ENCODE measurements around the gene WIPF1.

WIPF1 gene

GRCh38 chr2:174618179-174618578 is 20.6 kb upstream of the WIPF1 start:
- Histone ChIP-seq H3K9me3 (replicated peaks; ENCODE audit: insufficient read depth, low read length) (no peaks in the 10 kb centered on the region), H3K27me3 (replicated peaks; ENCODE audit: insufficient read depth, low read length) (no peaks in the 10 kb centered on the region), H3K79me2 (ENCODE audit: low read length) (peaks cover 83% of the 10 kb centered on the region), H3K36me3 (replicated peaks; ENCODE audit: insufficient read depth, low read length) (no peaks in the 10 kb centered on the region), H3F3A (ENCODE audit: insufficient read depth, low read length) (no peaks in the 10 kb centered on the region), H3K4me1 (ENCODE audit: low read length) (peaks cover 34% of the 10 kb centered on the region), H3K4me2 (ENCODE audit: low read depth, low read length) (no peak overlapping the region), H4K20me1 (ENCODE audit: insufficient read depth, low read length) (no peaks in the 10 kb centered on the region), H3K27ac (ENCODE audit: low read length) (no peak overlapping the region), H3K9ac (ENCODE audit: low read length) (no peak overlapping the region), H3K4me3 (ENCODE audit: low read length) (no peak overlapping the region), H2AFZ (ENCODE audit: low read length) (no peak overlapping the region), H3K9me2 (replicated peaks; ENCODE audit: insufficient read depth, low read length) (no peaks in the 10 kb centered on the region)
- no peak for DNase-seq
- TF ChIP-seq, protein P1, sequence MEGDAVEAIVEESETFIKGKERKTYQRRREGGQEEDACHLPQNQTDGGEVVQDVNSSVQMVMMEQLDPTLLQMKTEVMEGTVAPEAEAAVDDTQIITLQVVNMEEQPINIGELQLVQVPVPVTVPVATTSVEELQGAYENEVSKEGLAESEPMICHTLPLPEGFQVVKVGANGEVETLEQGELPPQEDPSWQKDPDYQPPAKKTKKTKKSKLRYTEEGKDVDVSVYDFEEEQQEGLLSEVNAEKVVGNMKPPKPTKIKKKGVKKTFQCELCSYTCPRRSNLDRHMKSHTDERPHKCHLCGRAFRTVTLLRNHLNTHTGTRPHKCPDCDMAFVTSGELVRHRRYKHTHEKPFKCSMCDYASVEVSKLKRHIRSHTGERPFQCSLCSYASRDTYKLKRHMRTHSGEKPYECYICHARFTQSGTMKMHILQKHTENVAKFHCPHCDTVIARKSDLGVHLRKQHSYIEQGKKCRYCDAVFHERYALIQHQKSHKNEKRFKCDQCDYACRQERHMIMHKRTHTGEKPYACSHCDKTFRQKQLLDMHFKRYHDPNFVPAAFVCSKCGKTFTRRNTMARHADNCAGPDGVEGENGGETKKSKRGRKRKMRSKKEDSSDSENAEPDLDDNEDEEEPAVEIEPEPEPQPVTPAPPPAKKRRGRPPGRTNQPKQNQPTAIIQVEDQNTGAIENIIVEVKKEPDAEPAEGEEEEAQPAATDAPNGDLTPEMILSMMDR (IDR thresholded peaks at IDR 0.05; ENCODE audit: low read length), result no peak
- TF ChIP-seq EZH2phosphoT487 (IDR thresholded peaks at IDR 0.05; ENCODE audit: low read length) (no peak), EZH2 (optimal IDR thresholded peaks at IDR 0.05; ENCODE audit: low read depth, low read length) (no peak)

- no peak overlapping the region for H2AFZ ChIP-seq (ENCODE audit: low read length)
- H3K4me1 ChIP-seq (ENCODE audit: low read length), result peaks cover 34% of the 10 kb centered on the region
- H3K4me2 ChIP-seq (ENCODE audit: low read depth, low read length), result no peak overlapping the region
- no peak overlapping the region for H3K27ac ChIP-seq (ENCODE audit: low read length)
- no peaks in the 10 kb centered on the region for H3K36me3 ChIP-seq (replicated peaks; ENCODE audit: insufficient read depth, low read length)
- H3F3A ChIP-seq (ENCODE audit: insufficient read depth, low read length), result no peaks in the 10 kb centered on the region
- H3K4me3 ChIP-seq (ENCODE audit: low read length), result no peak overlapping the region
- TF ChIP-seq EZH2phosphoT487 (IDR thresholded peaks at IDR 0.05; ENCODE audit: low read length), result no peak
- TF ChIP-seq EZH2 (optimal IDR thresholded peaks at IDR 0.05; ENCODE audit: low read depth, low read length), result no peak
- no peaks in the 10 kb centered on the region for H3K9me3 ChIP-seq (replicated peaks; ENCODE audit: insufficient read depth, low read length)
- H3K9ac ChIP-seq (ENCODE audit: low read length), result no peak overlapping the region
- no peaks in the 10 kb centered on the region for H3K9me2 ChIP-seq (replicated peaks; ENCODE audit: insufficient read depth, low read length)
- H4K20me1 ChIP-seq (ENCODE audit: insufficient read depth, low read length), result no peaks in the 10 kb centered on the region
- peaks cover 85% of the 10 kb centered on the region for H3K79me2 ChIP-seq (ENCODE audit: low read length)
- no peaks in the 10 kb centered on the region for H3K27me3 ChIP-seq (replicated peaks; ENCODE audit: insufficient read depth, low read length)
- DNase-seq, result no peak
Measured at GRCh38 chr2:174617718-174618117, 20.1 kb upstream of the WIPF1 start.

DNA sequence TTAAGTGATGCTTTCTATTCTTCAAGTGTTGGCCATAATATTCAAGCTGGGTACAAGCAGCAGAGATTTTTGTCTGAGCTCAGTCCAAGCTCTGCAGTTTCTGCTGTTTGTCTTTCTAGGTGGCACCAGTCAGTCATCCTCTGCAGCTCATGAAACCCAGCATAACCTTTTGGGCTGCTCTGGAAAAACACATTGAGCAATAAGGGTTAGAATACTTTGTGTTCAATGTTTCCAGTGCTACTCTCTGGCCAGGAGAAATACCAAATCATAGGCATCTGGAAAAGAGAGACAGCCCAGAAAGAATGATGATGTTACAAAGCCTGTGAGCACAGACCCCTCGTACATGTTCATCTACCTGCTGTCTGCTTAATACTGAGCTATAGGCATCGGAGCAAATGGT is 19.5 kb upstream of the WIPF1 start:
- no peak overlapping the region for H3K9ac ChIP-seq (ENCODE audit: low read length)
- H3K79me2 ChIP-seq (ENCODE audit: low read length), result peaks cover 84% of the 10 kb centered on the region
- TF ChIP-seq EZH2 (optimal IDR thresholded peaks at IDR 0.05; ENCODE audit: low read depth, low read length) (no peak), EZH2phosphoT487 (IDR thresholded peaks at IDR 0.05; ENCODE audit: low read length) (no peak)
- TF ChIP-seq, protein P1 (IDR thresholded peaks at IDR 0.05; ENCODE audit: low read length), result no peak
- peaks cover 34% of the 10 kb centered on the region for H3K4me1 ChIP-seq (ENCODE audit: low read length)
- no peaks in the 10 kb centered on the region for H3F3A ChIP-seq (ENCODE audit: insufficient read depth, low read length)
- no peak overlapping the region for H3K4me2 ChIP-seq (ENCODE audit: low read depth, low read length)
- no peaks in the 10 kb centered on the region for H4K20me1 ChIP-seq (ENCODE audit: insufficient read depth, low read length)
- no peak overlapping the region for H3K4me3 ChIP-seq (ENCODE audit: low read length)
- no peak for DNase-seq
- no peaks in the 10 kb centered on the region for H3K9me2 ChIP-seq (replicated peaks; ENCODE audit: insufficient read depth, low read length)
- no peak overlapping the region for H3K27ac ChIP-seq (ENCODE audit: low read length)
- no peaks in the 10 kb centered on the region for H3K27me3 ChIP-seq (replicated peaks; ENCODE audit: insufficient read depth, low read length)
- H3K9me3 ChIP-seq (replicated peaks; ENCODE audit: insufficient read depth, low read length), result no peaks in the 10 kb centered on the region
- no peaks in the 10 kb centered on the region for H3K36me3 ChIP-seq (replicated peaks; ENCODE audit: insufficient read depth, low read length)
- H2AFZ ChIP-seq (ENCODE audit: low read length), result no peak overlapping the region

DNA sequence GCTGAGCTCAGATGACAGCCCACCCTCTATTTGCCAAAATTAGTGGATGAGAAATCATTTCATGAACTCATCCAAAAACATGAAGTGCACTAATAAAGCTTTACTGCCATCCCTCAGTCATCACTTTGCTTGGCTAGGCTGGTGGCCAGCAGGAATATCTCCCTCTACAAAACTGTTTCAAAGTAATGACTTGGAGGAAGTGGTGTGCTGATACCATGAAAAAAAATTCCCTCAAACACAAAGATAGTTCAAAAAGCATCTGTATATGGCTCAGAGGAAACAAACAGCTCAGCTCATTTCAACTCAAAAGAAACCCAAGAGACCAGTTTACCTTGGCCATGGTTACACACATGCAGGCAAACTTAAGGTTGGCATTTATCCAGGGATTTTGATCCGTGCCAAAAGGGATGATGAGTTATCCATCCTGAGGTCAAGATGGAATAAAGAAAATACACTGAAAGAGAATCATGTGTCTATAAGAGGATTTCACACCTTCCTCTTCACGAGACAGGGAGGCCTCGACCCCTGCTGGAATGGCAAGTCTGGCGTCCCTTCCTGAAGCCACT is 18.4 kb upstream of the WIPF1 start:
- no peak overlapping the region for H3K9ac ChIP-seq (ENCODE audit: low read length)
- no peaks in the 10 kb centered on the region for H3K36me3 ChIP-seq (replicated peaks; ENCODE audit: insufficient read depth, low read length)
- TF ChIP-seq EZH2phosphoT487 (IDR thresholded peaks at IDR 0.05; ENCODE audit: low read length), result no peak
- no peak for TF ChIP-seq EZH2 (optimal IDR thresholded peaks at IDR 0.05; ENCODE audit: low read depth, low read length)
- peaks cover 89% of the 10 kb centered on the region for H3K79me2 ChIP-seq (ENCODE audit: low read length)
- H3K4me1 ChIP-seq (ENCODE audit: low read length), result peaks cover 43% of the 10 kb centered on the region
- no peak overlapping the region for H3K4me3 ChIP-seq (ENCODE audit: low read length)
- no peaks in the 10 kb centered on the region for H3K27me3 ChIP-seq (replicated peaks; ENCODE audit: insufficient read depth, low read length)
- H3K9me2 ChIP-seq (replicated peaks; ENCODE audit: insufficient read depth, low read length), result no peaks in the 10 kb centered on the region
- H3K9me3 ChIP-seq (replicated peaks; ENCODE audit: insufficient read depth, low read length), result no peaks in the 10 kb centered on the region
- H3K27ac ChIP-seq (ENCODE audit: low read length), result peak overlapping the region; percentile 25; the same call in 1 of the 2 replicates
- peak; percentile 36 for DNase-seq
- H2AFZ ChIP-seq (ENCODE audit: low read length), result no peak overlapping the region
- H3F3A ChIP-seq (ENCODE audit: insufficient read depth, low read length), result 0 out of 2 replicates have a peak, but pooled peaks cover 1% of the 10 kb centered on the region
- H3K4me2 ChIP-seq (ENCODE audit: low read depth, low read length), result peak overlapping the region; percentile 6; the same call in 1 of the 2 replicates
- H4K20me1 ChIP-seq (ENCODE audit: insufficient read depth, low read length), result no peaks in the 10 kb centered on the region

All from MM.1S (cell line).